ENCODE results near the gene VAMP2. TPM values are rescaled to one million over a fixed set of nuclear protein-coding genes. Genes with fewer than 3 reads are reported as not detected.

VAMP2 gene
- total and polyA plus RNA-seq, 9 of the 15 experiments (the other 6 are each of a cell fraction or from before 2014, with no cell fraction given) = 2.3 to 31.8 (median 6.0) TPM

DNA sequence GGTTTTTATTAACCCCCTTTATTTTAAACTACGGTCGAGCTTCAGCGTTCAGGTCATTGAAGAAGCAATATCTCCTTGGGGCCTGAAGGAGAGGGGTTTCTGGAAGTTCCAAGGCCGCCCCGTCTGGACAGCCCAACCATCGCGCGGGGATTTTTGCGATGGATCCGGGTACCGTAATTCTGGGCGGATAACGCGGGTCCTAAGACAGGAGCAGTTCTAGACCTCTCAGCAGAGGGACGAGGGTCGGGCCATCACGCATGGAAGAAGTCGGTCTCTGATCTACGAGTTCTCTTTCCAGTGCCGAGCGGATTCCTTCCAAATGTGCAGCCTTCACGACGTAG lies 23.7 kb upstream of the VAMP2 start (continued):
- TF ChIP-seq GABPB1 (CRISPR knock-in tag; IDR thresholded peaks at IDR 0.05) (no peak), SIX5 (IDR thresholded peaks at IDR 0.05; ENCODE audit: borderline replicate concordance in 1 of 2, insufficient read depth in 1 of 2, low read depth in 1 of 2, low read length in 2 of 2) (no peak), CBX1 (IDR thresholded peaks at IDR 0.05; ENCODE audit: low read depth) (0 out of 2 replicates have a peak, but pooled peaks have one; percentile 17)

DNA sequence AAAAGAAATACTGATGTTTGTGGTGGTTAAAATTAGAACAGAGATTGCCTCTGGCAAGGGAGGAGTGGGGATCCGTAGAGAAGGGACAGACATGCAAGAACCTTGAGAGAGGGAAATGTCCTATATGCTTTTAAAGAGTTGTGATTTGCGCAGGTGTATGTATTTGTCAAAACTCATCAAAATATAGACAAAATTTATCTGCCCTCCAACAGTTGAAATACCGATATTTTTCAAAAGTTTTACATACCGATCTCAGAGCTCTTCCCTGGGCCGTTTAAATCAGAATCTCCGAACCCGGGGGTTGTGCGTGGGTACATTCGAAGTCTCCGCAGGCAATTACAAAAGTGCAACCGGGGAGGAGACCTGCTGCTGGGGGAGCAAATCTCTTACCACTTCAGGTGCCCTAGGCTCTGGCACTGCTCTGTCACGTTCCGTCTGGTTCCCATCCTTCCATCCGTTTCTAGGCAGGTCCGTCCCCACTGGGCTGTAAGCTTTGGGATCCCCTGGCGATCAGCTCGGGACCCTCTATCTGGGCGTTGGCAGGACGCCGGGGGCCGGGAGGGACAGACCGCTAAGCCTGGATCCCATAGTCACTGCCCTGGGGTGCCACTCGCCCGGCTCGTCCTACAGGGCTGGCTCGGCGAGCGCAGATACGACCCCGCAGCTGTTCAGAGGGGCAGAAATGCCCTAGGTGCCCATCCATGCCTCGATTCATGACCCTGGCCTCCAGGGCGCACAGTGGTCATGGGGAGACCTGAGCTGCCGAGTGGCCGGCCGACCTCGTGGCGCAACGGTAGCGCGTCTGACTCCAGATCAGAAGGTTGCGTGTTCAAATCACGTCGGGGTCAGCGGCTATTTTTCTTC lies 23.1 kb upstream of the VAMP2 start:
- ChIA-PET POLR2A (interaction anchor here (0.7 to 1.2 kb wide), 3 partner anchors 13 to 109 kb away, joined by 3 to 5 read pairs (median 3); partner anchors contain the start of gene SLC25A35), CTCF (ENCODE audit: low intra/inter-chr PET ratio) (interaction anchor here (0.6 to 1.3 kb wide), 5 partner anchors 24 to 106 kb away, joined by 3 to 5 read pairs (median 4); no protein-coding TSS in a partner anchor)
- BruUV-seq (replicated peaks) = no TSS peak
- DNase-seq (ENCODE audit: extremely low read depth in 1 of 4, low spot score in 3 of 4) (peak; percentile 33 to 78 (median 40)), ATAC-seq (no peak), FAIRE-seq (peak; percentile 32)
- Histone ChIP-seq H3K4me3 (peak overlapping the region; percentile 94), H3K9ac (ENCODE audit: insufficient read depth in 1 of 2, low read depth in 2 of 2, low read length in 2 of 2) (peak overlapping the region; percentile 81 to 93), H3K36me3 (ENCODE audit: control insufficient read depth, insufficient read depth, low read length) (no peaks in the 10 kb centered on the region), H3K4me2 (ENCODE audit: insufficient read depth, low read length) (peak overlapping the region; percentile 100), H2AFZ (ENCODE audit: low read depth, low read length) (peak overlapping the region; percentile 97), H3K79me2 (ENCODE audit: control insufficient read depth, insufficient read depth, low read length) (peaks cover 18% of the 10 kb centered on the region), H4K20me1 (replicated peaks; ENCODE audit: control insufficient read depth, insufficient read depth, low read length) (peaks cover 10% of the 10 kb centered on the region), H3K9me1 (ENCODE audit: control insufficient read depth, insufficient read depth, low read length) (no peaks in the 10 kb centered on the region), H3K4me1 (replicated peaks in 1 of 2; ENCODE audit: control insufficient read depth in 2 of 2, insufficient read depth in 2 of 2, low read length in 2 of 2) (peaks cover 21 to 26% of the 10 kb centered on the region in 2 experiments), H3K27me3 (ENCODE audit: control insufficient read depth in 2 of 2, insufficient read depth in 2 of 2, low read length in 2 of 2) (no peaks in the 10 kb centered on the region), H3K27ac (ENCODE audit: extremely low read depth, low read depth, low read length) (peak overlapping the region; percentile 95), H3K9me3 (replicated peaks; ENCODE audit: control insufficient read depth, insufficient read depth, low read depth, low read length) (no peaks in the 10 kb centered on the region)
- WGBS (ENCODE audit: insufficient coverage, low coverage, missing lambda C conversion rate) = under 1% methylated on average over 37 of the region's 44 CpGs
- intact Hi-C loops (cut with micrococcal nuclease) (loop anchor here (2.0 to 10.0 kb wide), 3 partner anchors 47 to 119 kb away; no protein-coding TSS in a partner anchor), in situ Hi-C loops (cut with MboI) (no loop called here)
- TF ChIP-seq, protein P1, sequence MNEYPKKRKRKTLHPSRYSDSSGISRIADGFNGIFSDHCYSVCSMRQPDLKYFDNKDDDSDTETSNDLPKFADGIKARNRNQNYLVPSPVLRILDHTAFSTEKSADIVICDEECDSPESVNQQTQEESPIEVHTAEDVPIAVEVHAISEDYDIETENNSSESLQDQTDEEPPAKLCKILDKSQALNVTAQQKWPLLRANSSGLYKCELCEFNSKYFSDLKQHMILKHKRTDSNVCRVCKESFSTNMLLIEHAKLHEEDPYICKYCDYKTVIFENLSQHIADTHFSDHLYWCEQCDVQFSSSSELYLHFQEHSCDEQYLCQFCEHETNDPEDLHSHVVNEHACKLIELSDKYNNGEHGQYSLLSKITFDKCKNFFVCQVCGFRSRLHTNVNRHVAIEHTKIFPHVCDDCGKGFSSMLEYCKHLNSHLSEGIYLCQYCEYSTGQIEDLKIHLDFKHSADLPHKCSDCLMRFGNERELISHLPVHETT (CRISPR knock-in tag; conservative IDR thresholded peaks at IDR 0.05 in 1 of 2, IDR thresholded peaks at IDR 0.05 in 1 of 2) = no peak
- TF ChIP-seq ERF (CRISPR knock-in tag; IDR thresholded peaks at IDR 0.05) (no peak), SMC3 (conservative IDR thresholded peaks at IDR 0.05; ENCODE audit: insufficient read depth, low read depth, low read length) (no peak), SAFB (IDR thresholded peaks at IDR 0.05; ENCODE audit: borderline replicate concordance, low read depth, low read length) (no peak), RFX1 (IDR thresholded peaks at IDR 0.05) (no peak), KAT2B (IDR thresholded peaks at IDR 0.05; ENCODE audit: low read depth, low read length) (no peak)
- TF ChIP-seq, protein P2, sequence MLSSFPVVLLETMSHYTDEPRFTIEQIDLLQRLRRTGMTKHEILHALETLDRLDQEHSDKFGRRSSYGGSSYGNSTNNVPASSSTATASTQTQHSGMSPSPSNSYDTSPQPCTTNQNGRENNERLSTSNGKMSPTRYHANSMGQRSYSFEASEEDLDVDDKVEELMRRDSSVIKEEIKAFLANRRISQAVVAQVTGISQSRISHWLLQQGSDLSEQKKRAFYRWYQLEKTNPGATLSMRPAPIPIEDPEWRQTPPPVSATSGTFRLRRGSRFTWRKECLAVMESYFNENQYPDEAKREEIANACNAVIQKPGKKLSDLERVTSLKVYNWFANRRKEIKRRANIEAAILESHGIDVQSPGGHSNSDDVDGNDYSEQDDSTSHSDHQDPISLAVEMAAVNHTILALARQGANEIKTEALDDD (IDR thresholded peaks at IDR 0.05) = no peak
- TF ChIP-seq, protein P3, sequence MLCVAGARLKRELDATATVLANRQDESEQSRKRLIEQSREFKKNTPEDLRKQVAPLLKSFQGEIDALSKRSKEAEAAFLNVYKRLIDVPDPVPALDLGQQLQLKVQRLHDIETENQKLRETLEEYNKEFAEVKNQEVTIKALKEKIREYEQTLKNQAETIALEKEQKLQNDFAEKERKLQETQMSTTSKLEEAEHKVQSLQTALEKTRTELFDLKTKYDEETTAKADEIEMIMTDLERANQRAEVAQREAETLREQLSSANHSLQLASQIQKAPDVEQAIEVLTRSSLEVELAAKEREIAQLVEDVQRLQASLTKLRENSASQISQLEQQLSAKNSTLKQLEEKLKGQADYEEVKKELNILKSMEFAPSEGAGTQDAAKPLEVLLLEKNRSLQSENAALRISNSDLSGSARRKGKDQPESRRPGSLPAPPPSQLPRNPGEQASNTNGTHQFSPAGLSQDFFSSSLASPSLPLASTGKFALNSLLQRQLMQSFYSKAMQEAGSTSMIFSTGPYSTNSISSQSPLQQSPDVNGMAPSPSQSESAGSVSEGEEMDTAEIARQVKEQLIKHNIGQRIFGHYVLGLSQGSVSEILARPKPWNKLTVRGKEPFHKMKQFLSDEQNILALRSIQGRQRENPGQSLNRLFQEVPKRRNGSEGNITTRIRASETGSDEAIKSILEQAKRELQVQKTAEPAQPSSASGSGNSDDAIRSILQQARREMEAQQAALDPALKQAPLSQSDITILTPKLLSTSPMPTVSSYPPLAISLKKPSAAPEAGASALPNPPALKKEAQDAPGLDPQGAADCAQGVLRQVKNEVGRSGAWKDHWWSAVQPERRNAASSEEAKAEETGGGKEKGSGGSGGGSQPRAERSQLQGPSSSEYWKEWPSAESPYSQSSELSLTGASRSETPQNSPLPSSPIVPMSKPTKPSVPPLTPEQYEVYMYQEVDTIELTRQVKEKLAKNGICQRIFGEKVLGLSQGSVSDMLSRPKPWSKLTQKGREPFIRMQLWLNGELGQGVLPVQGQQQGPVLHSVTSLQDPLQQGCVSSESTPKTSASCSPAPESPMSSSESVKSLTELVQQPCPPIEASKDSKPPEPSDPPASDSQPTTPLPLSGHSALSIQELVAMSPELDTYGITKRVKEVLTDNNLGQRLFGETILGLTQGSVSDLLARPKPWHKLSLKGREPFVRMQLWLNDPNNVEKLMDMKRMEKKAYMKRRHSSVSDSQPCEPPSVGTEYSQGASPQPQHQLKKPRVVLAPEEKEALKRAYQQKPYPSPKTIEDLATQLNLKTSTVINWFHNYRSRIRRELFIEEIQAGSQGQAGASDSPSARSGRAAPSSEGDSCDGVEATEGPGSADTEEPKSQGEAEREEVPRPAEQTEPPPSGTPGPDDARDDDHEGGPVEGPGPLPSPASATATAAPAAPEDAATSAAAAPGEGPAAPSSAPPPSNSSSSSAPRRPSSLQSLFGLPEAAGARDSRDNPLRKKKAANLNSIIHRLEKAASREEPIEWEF (CRISPR knock-in tag; IDR thresholded peaks at IDR 0.05) = no peak
